Heart left ventricle (tissue), 13 donors: Measurements from ENCODE around the gene ADGRL3.

ENCODE experiments used
- POLR2A ChIP-seq, 2 donors: fragments of 450-650 bp; IDR thresholded peaks; one replicate each; pipeline ENCODE4 v1.6.1; 2017; ENCODE audit warnings: antibody characterized with exemption in 2 of 2, mild to moderate bottlenecking in 2 of 2, moderate library complexity in 2 of 2
- TF ChIP-seq, protein P1 (sequence below), 12 donors: fragments of 200-600 bp; sonication (generic) in 4 of 12; IDR thresholded peaks; one replicate each; pipeline versions ENCODE4 v1.5.0 to v1.8.0; 2018 to 2022; ENCODE audit warnings: antibody characterized with exemption in 12 of 12, mild to moderate bottlenecking in 5 of 12
- donor health status: ischemic (EF 13 %, LVEDD 7.1; RV severe dilation, severe dysfunction).
- donor health status: DM: no; HTN: yes; CAD: no.
- donor health status: DM: no; HTN: no; CAD: no.
- donor health status: ischemic (EF 25% LVEDD 6.9; RV normal size, moderate dysfunction).
- donor health status: ischemic (EF 25% LVEDD 5.7; RV mildly dilated, moderate dysfunction).
- donor health status: ischemic (EF 35%, LVEDD 5.7; RV mildly dilated, moderate dysfunction).
- donor health status: nonischemic (EF 11% LVEDD 7.7; RV severe dilation, severe dysfunction).
- donor health status: DM: yes; HTN: yes; CAD: no.
- donor health status: PGD.
- donor health status: ischemic (EF 29% LVEDD 5.4; RV normal size, mild dysfunction).
- donor health status: nonischemic (EF 23%, LVEDD 6.1; RV moderate dilation, normal function).

DNA sequence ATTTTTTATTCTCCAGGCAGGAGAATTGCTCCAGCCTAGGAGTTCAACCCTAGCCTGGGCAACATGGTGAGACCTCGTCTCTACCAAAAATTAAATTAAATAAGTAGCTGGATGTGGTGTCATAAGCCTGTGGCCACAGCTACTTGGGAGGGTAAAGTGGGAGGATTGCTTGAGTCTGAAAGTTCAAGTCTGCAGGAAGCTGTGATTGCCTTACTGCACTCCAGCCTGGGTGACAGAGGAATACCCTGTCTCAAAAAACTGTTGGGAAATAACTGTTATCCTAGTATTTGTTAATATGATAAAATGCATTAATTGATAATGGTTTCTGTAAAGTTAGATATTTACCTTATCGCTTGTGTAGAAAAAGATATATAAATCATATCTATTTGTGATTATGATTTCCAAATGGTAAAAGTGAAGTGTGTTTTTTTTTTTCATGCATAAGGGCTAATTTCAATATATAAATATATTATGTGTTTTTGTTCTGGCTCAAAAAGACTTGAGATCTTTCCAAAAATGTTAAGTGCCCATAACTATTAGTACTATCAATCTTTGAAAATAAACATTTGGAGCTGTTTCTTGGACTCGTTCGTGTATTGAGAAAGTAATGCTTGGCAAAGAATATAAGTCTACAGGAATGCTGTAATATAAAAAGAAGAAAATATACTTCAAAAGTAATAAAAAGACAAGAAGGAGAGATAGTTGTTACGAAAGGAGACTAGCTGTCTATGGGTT lies 396.6 kb downstream of the ADGRL3 start:
- TF ChIP-seq, protein P1, sequence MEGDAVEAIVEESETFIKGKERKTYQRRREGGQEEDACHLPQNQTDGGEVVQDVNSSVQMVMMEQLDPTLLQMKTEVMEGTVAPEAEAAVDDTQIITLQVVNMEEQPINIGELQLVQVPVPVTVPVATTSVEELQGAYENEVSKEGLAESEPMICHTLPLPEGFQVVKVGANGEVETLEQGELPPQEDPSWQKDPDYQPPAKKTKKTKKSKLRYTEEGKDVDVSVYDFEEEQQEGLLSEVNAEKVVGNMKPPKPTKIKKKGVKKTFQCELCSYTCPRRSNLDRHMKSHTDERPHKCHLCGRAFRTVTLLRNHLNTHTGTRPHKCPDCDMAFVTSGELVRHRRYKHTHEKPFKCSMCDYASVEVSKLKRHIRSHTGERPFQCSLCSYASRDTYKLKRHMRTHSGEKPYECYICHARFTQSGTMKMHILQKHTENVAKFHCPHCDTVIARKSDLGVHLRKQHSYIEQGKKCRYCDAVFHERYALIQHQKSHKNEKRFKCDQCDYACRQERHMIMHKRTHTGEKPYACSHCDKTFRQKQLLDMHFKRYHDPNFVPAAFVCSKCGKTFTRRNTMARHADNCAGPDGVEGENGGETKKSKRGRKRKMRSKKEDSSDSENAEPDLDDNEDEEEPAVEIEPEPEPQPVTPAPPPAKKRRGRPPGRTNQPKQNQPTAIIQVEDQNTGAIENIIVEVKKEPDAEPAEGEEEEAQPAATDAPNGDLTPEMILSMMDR (IDR thresholded peaks at IDR 0.05) = no peak
- no peak for TF ChIP-seq POLR2A (IDR thresholded peaks at IDR 0.05)
